Measurements from ENCODE around the gene DUSP1. TPM values are rescaled to one million over a fixed set of nuclear protein-coding genes. Genes with fewer than 3 reads are reported as not detected.
A peak's percentile ranks its signal among the peaks of the same experiment; 100 is the strongest.

DUSP1 gene
- total and polyA plus RNA-seq, 2 of the 13 experiments (the other 11 are each of a cell fraction or from before 2014, with no cell fraction given): 27.1 to 55.5 TPM

- TF ChIP-seq ZNF704 (CRISPR knock-in tag; IDR thresholded peaks at IDR 0.05; ENCODE audit: borderline replicate concordance) (no peak), FOSL2 (CRISPR knock-in tag; IDR thresholded peaks at IDR 0.05) (peak; percentile 72), RARA (CRISPR knock-in tag; IDR thresholded peaks at IDR 0.05) (peak; percentile 96), ZNF335 (CRISPR knock-in tag; IDR thresholded peaks at IDR 0.05) (0 out of 2 replicates have a peak, but pooled peaks have one; percentile 69), LRRFIP1 (CRISPR knock-in tag; conservative IDR thresholded peaks at IDR 0.05) (no peak), KLF9 (CRISPR knock-in tag; IDR thresholded peaks at IDR 0.05; ENCODE audit: low read depth) (no peak), ELF3 (CRISPR knock-in tag; IDR thresholded peaks at IDR 0.05) (peak; percentile 73), ARID3A (IDR thresholded peaks at IDR 0.05; ENCODE audit: low read depth, low read length) (0 out of 2 replicates have a peak, but pooled peaks have one; percentile 23), FOXO4 (CRISPR knock-in tag; conservative IDR thresholded peaks at IDR 0.05) (no peak), TEAD2 (CRISPR knock-in tag; IDR thresholded peaks at IDR 0.05) (no peak), ERF (CRISPR knock-in tag; IDR thresholded peaks at IDR 0.05) (peak; percentile 64; the same call in 1 of the 2 replicates), NAIF1 (CRISPR knock-in tag; IDR thresholded peaks at IDR 0.05; ENCODE audit: borderline replicate concordance) (no peak), PATZ1 (CRISPR knock-in tag; IDR thresholded peaks at IDR 0.05) (peak; percentile 30; the same call in 1 of the 2 replicates), HES4 (CRISPR knock-in tag; IDR thresholded peaks at IDR 0.05; ENCODE audit: borderline replicate concordance) (0 out of 2 replicates have a peak, but pooled peaks have one; percentile 32), NCOR1 (IDR thresholded peaks at IDR 0.05; ENCODE audit: borderline replicate concordance, low read length) (peak; percentile 65; the same call in 1 of the 2 replicates), ATF7 (IDR thresholded peaks at IDR 0.05) (no peak), ATF7 (CRISPR knock-in tag; IDR thresholded peaks at IDR 0.05) (peak; percentile 28; the same call in 1 of the 2 replicates), MXD1 (CRISPR knock-in tag; IDR thresholded peaks at IDR 0.05) (no peak), SALL1 (CRISPR knock-in tag; IDR thresholded peaks at IDR 0.05) (peak; percentile 70)
Observed at GRCh38 chr5:172766287-172767108, 4.5 kb downstream of the DUSP1 start (continued).
